HG02943 (cell line): ENCODE measurements around the gene ALOX12.
A peak's percentile ranks its signal among the peaks of the same experiment; 100 is the strongest.

ENCODE experiments used
- ATAC-seq: cut with Tn5 transposase; IDR thresholded peaks from one replicate; pipeline ENCODE4 v1.9.1; 2021; ENCODE audit warnings: mild to moderate bottlenecking, low read depth, moderate library complexity; ENCODE audit not compliant: unreplicated experiment

ALOX12 gene

DNA sequence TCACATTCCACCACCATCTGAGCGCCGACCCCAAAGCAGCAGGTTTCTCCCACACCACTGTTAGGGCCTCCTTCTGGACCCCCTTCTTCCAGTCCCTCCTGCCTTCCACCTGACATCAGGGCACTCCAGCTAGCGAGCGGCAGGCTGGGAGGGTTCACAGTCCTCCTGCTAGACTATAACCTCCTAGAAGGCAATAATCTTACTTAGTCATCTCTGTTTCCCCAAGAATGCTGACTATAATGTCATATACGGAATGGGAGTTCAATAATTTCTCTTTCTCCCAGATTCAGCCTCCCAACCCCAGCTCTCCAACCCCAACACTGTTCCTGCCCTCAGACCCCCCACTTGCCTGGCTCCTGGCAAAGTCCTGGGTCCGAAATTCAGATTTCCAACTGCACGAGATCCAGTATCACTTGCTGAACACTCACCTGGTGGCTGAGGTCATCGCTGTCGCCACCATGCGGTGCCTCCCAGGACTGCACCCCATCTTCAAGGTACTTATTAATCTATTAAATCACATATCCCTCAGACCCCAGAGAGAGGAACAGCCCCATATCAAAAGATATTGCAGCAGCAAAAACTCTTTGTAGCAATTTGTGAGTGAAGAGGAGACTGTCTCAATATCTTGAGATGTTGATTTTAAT is 5.6 kb downstream of the ALOX12 start:
- no peak for ATAC-seq

GRCh38 chr17:7002288-7003047 is 6.6 kb downstream of the ALOX12 start:
- ATAC-seq = no peak

GRCh38 chr17:7003745-7004144 is 7.9 kb downstream of the ALOX12 start:
- no peak for ATAC-seq

DNA sequence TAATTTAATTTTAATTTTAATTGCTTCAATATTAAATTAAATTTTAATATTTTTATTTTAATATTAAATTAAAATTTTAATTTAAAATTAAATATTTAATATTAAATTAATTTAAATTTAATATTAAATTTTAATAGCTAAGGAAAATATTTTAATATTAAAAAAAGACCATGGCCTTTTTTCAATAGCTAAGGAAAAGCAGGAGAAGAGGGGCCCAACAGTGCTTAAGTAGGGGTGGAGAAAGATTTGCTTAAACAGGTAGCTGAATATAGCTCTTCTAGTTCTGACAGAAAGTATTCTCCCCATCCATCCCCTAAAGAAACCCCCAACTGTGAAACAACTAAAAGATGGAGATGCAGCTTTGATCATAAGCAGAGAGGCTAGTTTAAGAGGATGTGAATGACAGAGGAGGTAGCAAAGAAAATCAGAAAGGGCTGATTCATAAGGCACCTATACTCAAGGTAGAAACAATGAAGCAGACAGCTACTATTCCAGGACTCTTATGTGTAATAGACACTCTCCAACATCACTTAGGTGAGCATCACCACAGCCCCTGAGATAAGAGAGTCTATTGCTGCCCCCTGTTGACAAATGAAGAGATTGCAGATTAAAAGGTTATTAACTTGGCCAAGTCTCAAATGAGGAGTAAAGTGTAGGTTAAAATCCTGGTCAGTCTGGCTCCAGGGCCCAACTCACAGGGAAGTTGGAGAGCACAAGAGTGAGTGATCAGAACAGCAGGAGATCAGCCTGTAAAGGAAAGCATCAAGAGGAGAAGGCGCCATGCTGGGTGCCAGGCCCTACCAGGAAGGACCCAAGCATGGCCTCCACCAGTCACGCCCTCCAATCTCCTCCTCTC is 8.8 kb downstream of the ALOX12 start:
- ATAC-seq = no peak

DNA sequence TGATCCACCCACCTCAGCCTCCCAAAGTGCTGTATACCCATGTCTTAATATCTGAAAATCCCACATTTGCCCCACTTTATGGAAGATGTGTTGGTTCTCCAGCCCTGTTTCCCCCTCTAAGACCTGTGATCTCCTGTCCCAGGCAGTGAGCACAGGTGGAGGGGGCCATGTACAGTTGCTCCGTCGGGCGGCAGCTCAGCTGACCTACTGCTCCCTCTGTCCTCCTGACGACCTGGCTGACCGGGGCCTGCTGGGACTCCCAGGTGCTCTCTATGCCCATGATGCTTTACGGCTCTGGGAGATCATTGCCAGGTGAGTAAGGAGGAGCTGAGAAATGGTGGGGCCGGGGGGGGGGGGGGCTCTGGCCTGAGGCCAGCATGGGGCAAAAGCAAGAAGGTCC is 9.9 kb downstream of the ALOX12 start:
- no peak for ATAC-seq

- no peak for ATAC-seq
Observed at GRCh38 chr17:7007143-7007542, 11.3 kb downstream of the ALOX12 start.

GRCh38 chr17:7010523-7010922 is 14.7 kb downstream of the ALOX12 start:
- ATAC-seq = no peak

DNA sequence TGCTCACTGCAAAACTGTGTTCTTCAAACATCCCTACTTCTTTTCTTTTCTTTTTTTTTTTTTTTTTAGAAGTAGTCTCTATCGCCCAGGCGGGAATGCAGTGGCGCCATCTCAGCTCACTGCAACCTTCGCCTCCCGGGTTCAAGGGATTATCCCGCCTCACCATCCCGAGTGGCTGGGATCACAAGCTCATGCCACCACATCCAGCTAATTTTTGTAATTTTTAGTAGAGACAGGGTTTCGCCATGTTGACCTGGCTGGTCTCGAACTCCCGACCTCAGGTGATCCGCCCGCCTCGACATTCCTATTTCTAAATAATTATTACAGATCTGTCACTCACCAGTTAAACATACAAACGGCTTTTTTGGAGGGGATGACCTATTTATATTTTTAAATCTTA is 15.6 kb downstream of the ALOX12 start:
- no peak for ATAC-seq

DNA sequence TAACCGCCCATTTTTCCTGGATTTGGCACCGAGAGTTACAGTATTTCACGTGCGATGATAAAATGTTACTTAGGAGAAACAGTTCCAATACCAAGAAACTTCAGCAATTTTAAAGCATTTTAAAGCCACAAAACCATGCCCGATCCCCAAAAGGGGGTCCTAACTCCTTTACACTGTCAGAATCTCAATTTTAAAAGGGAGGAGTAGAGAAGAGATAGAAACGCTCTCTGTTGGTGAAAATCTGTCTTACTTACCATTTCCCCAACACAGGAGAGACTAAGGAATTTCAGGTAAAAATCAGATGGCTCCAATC is 16.0 kb downstream of the ALOX12 start:
- ATAC-seq = no peak

- peak; percentile 76 for ATAC-seq
Observed at GRCh38 chr17:7014261-7014994, 18.6 kb downstream of the ALOX12 start.

DNA sequence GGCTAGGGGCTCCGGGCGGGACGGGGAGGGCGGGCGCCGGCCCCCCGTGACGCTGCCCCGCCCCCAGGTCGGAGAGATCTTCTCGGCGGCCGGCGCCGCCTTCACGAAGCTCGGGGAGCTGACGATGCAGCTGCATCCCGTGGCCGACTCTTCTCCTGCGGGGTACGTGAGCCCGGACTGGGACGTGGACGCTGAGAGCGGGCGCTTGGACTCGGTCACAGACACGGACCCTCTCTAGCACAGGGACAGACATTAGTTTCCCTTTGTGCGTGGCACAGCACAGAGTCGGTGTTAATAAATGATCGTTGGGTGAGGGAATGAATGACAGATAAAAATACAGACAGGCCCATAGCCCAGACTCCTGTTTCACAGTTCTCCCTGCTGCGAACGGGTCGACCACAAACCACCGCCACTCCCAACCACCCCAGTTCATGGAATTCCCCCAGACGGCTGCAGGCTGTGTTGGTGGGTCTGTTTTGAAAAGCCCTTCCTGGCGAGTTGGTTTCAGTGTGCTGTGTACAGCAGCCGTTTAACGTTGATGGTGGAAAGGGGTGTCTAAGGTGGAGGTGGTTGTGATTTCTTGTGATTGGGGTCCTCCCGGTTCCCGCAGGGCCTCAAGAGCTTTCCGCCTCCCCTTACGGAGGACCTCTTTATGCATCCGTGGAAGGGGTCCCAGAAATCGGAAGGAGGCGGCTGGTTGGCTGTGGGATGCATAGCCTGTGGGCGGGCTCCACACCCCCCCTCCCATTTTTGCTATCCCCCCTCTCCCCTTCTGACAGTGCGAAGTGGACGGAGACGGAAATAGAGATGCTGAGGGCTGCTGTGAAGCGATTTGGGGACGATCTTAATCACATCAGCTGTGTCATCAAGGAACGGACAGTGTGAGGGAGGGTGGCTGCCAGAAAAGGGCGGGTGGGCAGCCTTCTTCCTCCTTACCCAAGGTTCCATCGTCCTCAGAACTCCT is 19.4 kb downstream of the ALOX12 start:
- peak; percentile 6 for ATAC-seq

DNA sequence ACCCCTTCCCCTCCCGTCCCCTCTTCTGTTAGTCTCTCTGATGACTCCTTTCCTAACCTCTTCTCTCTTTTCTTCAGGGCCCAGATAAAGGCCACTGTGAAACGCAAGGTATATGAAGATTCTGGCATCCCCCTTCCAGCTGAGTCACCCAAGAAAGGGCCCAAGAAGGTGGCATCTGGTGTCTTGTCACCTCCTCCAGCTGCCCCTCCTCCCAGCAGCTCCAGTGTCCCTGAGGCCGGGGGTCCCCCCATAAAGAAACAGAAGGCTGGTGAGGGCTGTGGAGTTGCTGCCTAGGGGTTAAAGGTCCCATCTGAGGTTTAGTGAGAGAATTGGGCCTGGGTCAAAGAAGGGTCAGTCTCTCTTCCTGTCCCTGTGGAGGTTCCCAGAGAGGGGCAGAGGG is 20.6 kb downstream of the ALOX12 start:
- ATAC-seq = no peak

DNA sequence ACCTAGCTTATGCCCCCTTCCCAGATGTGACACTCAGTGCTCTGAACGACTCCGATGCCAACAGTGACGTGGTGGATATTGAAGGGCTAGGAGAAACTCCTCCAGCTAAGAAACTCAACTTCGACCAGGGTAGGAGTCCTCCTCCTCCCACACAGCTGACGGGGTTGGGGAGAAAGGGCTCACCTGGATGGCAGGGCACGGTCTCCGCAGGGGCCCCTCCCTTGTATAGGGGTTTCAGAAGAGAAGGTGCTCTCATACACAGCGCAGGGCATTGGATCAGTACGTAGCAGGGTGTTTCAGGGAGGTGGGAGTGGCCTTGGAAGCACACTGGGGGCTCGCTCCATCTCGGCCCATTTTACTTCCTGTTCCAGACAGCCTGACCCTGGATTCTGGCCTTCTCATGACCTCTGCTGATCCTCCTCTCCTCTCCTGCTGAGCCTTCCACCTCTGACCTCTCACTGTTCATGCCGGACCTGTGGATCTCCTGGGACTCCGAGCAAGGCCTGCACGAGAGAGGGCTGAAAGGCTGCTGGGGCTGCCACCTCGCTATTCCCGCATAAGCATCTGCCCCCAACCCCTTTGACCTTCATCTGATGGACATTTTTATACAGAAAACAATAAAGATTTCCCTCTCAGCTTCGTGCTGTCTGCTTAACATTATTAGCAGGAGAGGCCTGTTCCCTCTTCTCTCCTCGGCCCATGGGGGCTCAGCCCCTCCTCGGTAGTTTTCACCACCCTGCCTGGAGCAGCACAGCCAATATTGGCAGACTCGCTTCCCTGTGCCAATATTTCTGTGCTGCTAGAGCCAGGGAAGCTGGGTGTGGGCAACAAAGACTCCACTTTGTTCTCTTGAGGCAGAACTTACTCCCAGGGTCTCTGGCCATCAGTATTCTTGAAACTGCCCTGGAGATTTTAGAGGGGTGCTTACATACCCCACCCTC is 21.3 kb downstream of the ALOX12 start:
- no peak for ATAC-seq

- ATAC-seq = no peak
Observed at GRCh38 chr17:7017827-7018200, 22.0 kb downstream of the ALOX12 start.

- no peak for ATAC-seq
Observed at GRCh38 chr17:7018331-7018964, 22.6 kb downstream of the ALOX12 start.

GRCh38 chr17:7019367-7019766 is 23.5 kb downstream of the ALOX12 start:
- ATAC-seq = no peak

GRCh38 chr17:7019839-7020519 is 24.1 kb downstream of the ALOX12 start:
- ATAC-seq = no peak
